CD4-positive, alpha-beta T cell treated with Interleukin-21 for 1 hour (primary cell): Measurements from ENCODE around the gene TPSAB1.
"Not testable (repeated sequence)": the region's sequence is repeated elsewhere in the genome, so short reads cannot be mapped to it uniquely, and the experiment has no call there.

Experiments
- DNase-seq: peaks from one replicate; pipeline ENCODE4 v3.0.0-alpha.2; 2020

Gene TPSAB1

DNA sequence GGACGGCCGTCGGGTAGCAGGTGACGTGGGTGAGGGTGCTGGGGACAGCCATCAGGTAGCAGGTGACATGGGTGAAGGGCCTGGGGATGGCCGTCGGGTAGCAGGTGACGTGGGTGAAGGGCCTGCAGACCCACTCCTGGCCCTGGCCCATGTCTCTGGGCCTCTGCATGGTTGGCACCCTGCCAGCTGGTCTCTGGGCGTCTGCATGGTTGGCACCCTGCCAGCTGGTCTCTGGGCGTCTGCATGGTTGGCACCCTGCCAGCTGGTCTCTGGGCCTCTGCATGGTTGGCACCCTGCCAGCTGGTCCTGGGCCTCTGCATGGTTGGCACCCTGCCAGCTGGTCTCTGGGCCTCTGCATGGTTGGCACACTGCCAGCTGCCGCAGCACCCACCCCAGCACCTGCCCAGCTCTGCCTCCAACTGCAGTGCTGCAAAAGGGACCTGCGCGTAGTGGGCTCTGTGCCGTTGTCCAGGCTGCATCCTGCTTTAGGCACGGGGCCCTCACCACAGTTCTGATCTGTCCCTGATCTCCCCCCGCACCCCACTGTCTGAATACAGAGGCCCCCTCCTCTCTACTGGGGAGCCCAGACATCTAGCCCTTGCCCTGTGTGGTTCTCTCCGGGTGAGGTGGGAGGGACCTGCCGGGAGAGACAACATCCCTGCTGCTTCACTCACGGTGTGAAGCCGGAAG lies 31.4 kb downstream of the TPSAB1 start:
- not testable (repeated sequence) for DNase-seq

DNA sequence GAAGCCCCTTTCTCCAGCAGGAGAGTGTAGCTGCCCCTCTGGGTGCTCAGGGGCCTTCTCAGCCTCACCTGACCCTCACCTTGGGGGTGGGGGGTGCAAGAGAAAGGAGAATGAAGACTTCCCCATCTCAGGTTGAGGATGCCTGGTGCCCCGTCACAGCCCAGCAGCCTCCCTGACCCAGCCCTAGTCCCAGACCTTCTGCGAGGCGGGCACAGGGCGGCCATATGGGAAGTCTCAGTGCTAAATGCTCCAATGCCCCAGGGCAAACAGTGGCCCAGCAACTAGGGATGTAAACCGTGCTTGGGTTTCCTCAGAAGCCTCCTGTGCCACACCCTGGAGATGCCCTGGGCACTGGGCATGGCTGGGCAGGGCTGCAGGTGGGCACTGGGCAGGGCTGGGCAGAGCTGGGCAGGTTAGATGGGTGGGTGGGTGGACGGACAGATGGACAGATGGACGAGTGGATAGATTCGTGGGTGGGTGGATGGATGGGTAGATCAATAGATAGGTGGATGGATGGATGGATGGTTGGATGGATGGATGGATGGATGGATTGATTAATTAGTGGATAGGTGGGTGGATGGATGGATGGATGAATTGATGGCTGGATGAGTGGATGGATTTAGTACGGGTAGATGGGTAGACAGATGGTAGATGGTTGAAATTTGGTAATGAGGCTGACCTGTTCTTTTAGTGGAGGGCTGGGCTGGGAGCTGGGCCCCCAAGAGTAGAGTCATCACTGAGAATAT lies 32.1 kb downstream of the TPSAB1 start:
- DNase-seq = no peak

DNA sequence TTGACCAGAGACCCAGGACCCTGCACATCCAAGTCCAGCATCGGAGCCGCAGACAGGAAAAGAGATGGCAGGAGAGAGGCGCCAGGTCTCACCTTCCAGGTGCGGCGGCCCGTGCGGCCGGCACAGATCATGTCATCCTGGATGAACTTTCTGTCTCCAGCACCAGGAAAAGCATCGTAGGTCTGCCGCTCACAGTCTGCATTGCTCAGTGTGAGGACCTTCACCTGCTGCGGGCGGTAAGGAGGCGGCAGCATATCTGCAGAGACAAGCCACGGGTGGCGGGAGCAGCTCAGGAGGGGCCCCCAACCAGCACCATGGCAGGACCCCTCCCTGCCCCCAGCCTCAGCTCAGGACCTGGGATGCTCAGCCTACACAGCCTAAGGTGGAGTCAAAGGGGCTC lies 33.3 kb downstream of the TPSAB1 start:
- no peak for DNase-seq

DNA sequence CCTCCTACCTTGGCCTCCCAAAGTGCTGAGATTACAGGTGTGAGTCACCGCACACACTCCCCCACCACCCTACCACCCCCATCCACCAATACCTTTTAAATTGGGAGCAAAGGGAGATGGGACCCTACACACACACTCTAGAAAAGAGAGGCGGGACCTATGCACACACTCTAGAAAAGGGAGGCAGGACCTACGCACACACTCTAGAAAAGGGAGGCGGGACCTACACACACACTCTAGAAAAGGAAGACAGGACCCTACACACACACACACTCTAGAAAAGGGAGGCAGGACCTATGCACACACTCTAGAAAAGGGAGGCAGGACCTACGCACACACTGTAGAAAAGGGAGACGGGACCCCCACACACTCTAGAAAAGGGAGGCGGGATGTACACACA lies 34.3 kb downstream of the TPSAB1 start:
- DNase-seq = no peak

DNA sequence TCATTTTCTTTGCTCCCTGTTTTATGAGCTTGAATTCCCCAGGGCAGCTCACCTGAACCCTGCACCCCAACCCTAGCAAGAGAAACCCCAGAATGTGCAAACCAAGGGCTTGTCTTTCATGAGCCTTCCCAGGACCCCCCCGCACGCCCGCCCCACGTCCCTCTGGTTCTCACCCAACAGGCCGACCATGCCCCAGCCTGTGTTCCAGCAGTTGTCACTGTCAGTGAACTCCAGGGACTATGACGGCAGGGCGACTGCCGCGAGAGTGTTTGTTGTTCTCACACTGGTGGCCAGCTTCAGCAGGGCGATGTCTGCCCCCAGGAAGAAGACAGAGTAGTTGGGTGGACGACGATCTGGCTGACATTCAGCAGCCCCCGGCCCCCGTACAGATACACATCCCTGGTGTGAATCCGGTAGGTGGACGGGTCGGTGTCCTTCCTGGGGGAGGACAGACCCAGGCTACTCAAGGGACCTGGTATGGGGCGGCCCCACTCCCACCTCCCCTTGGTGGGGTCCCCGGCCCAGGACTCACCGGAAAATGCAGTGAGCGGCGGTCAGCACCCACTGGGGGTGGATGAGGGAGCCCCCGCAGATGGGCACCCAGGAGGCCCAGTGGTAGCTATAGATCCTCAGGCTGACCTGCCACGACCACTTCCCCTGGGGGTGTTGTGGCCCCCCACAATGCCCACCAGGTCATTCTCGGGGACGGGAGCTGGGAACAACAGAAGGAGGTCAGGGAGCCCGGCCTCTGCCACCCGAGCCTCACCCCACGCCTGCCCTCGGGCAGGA lies 35.5 kb downstream of the TPSAB1 start:
- DNase-seq = no peak

DNA sequence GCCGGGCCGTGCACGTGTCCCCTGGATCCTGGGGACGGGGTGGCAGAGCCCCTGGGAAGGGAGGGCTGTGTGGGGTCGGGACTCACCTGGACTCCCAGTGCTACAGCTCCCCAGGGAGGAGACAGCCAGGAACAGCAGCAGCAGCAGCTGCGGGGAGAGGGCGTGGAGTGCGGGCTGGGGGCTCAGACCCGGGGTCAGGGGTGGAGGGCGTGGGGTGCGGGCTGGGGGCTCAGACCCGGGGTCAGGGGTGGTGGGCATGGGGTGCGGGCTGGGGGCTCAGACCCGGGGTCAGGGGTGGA lies 36.0 kb downstream of the TPSAB1 start:
- DNase-seq = no peak

DNA sequence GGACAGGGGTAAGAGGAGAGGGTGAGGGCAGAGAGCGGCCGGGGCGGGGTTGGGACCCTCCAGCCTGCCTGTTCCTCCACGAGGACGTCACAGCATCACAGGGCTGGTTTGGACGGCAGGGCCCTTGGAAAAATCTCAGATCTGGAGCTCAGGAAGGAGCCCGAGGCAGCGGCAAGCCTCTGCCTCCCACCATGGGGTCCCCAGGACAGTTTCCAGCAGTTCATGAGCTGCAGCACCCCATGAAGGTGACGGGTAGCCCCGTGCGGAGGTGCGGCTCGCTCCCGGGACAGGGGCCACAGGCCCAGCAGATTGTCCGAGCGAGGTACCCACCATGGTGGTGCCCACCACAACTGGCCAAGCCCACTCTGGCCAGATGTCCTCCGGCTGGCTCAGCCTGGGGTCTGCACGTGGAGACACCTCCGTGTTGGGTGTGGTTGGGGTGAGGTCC lies 36.7 kb downstream of the TPSAB1 start:
- no peak for DNase-seq

DNA sequence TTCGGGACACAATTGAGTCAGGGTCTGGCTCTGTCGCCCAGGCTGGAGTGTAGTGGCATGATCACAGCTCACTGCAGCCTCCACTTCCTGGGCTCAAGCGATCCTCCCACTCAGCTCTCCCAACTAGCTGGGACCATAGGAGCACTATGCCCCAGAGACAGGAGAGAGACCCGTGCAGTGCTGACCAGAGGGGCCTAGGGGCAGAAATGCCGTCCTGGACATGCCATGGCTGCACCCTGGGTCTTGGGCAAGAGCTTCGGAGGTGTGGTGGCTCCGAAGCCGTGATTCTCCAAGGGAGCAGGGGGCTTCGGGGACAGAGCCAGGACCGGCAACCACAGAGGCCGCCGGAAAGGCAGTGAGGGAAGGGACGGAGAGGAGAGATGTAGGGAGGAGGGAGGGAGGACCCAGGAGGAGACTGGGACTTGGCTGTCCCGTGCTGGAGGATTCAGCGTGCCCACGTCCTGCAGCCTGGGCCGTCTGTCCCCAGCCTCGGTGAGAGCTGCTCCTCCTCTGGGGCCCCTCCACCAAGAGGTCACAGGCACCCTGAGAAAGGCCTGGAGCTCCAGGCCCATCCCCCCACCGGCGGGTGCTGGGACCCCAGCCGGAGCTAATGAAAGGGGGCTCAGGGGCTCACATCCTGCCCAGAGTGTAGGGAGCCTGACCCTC lies 37.2 kb downstream of the TPSAB1 start:
- DNase-seq = no peak

DNA sequence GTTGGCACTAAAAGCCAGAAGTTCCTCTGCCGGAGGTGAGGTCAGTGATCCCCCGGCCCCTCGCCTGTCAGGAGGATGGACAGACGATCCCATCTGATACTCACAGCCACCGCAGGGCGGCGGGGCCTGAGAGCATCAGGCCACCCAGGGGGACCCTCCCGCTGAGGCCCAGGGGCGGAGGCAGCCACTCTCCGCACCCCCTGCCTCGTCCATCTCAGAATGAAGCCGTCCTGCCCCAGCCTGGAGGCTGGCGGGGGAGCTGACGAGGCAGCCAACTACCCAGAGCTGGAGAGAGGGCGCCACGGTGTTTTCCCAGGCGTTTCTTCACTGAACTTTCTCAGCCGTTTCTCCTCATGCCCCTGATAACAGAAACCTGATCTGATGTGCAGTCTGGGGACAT lies 38.0 kb downstream of the TPSAB1 start:
- no peak for DNase-seq

DNA sequence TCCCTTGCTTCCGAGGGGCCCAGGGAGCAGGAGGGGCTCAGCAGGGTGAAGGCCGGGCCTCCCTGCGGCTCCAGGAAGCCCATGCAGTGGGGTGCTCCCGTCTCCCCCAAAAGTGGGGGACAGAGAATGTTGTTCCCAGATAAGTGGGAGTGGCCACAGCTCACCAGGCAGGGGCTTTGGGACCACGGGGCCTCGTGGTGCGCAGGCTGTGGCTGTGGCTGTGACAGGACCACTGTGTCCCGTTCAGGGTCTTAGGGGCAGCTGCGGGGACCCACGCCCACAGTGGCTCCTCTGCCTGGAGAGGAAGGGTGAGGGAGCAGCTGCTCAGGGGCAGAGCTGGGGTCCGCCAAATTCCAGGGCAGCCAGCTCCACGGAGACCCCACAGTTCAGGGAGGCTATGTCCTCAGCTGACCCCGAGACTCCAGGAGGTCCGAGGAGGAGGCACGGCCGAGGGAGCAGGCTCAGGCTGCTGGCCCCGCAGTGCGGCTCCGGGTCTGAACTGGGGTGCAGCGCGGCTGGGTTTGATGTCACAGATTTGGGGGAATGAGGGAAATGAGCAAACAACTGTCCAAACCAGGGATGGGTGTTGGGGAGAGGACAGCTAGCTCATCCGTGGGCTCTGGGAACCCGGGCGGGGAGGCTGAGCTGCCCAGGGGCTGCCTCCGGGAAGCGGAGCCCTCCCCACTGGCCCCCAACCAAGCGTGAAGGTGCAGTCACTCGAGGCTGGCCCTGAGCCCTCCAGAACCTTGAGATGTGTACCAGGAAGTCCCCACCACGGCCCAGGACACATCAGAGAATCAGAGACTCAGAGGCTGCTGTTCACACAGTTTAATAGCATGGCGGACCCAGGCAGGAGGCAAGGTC lies 38.8 kb downstream of the TPSAB1 start:
- no peak for DNase-seq

DNA sequence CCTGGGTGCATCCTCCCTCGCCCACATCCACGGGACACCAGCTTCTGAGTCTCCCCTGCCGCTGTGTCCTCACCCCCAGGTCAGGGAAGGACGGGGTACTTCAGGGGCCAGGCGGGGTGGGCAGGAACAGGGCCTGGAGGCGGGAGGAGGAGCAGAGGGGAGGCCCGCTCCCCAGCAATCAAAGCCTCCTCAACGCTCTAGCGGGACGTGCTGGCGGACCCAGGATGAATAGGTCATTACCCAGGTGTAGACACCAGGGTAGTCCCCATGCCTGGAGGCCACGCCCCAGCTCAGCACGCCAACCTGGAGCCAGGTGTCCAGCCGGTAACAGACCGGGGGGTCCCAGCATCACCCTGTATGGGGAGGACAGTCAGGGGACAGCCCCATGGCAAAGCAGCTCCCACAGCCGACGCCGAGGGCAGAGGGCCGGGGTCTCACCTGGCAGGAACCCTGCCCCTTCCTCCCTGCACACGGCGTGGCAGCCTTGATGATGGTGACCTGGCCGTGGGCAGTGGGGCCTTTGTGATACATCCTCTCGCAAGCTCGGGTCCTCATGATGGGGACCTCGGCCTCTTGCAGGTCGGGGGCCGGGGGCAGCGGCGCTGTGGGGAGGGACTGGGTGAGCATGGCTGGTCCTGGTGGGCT lies 39.6 kb downstream of the TPSAB1 start:
- DNase-seq = no peak

DNA sequence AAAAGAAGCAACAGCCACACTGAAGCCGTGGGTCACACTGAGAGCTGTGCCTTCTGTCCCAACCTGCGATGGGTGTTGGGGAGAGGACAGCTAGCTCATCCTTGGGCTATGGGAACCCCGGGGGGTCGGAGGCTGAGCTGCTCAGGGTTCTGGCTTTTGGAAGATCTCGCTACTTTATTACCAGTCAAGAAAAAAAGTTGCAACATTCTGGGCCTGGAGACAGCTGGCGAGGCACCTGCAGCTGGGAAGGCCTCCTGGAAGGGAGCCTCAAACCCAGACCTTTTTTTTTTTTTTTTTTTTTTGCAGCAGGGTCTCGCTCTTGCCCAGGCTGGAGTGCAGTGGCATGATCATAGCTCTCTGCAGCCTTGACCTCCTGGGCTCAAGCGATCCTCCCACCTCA lies 40.3 kb downstream of the TPSAB1 start:
- DNase-seq = no peak

DNA sequence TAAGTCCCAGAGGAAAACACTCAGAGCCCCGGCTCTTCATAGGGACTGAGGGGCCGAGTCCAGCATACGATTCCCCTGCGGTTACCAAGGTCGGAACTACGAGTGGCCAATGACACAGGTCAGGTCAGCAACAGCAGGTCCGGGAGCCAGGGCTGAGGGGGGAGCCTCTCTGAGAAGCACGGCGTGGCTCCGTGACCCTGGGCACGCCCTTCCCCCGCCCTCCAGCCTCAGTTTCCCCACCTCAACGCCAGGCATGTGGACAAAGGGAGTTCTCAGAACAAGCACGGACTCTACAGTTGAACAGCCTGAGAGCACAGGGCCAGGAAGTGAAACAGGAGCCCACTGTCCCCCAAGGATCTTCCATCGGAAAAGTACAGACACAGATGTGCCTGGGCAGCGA lies 41.0 kb downstream of the TPSAB1 start:
- DNase-seq = no peak

DNA sequence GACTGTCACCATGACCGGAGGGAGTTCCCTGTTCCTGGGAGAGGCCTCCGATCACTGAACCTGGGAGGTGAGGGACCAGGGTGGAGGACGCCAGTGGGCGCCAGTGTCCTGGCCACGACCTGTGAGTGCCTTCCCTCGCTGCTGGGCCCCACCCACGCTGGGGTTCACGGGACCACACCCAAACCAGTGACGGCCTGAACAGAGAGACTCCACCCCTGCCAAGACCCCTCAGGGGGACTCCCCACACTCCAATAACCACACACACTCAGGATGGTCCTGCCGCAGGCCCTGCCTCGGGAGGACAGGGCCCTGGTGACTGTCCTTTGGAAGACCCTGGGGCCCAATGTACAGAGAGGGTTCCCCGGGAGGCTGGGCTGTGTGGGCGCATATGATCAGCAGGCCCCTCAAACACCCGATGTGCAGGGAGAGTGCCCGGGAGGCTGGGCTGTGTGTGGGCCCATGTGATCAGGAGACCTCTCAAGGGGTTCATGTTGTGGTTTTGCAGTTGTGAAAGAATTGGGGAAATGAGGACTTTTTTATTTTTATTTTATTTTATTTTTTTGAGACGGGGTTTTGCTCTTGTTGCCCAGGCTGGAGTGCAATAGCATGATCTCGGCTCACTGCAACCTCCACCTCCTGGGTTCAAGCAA lies 41.9 kb downstream of the TPSAB1 start:
- no peak for DNase-seq

DNA sequence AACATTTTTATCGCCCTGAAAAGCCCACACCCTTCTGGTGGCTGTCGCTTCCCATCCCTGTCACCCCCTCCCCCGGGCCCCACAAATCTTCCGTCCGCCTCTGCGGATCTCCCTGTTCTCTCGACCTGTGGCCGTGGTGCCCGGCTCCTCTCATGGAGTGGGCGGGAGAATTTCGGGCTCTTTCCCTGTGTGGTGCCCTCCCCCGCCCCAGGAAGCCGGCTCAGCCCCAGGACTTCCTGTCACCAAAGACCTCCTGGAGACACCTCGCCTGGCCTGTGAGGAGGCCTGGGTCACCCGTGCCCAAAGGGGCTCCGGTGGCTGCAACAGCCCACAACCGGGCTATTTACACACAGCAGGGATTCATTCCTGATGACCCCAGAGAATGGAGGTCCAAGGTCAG lies 42.8 kb downstream of the TPSAB1 start:
- DNase-seq = no peak

DNA sequence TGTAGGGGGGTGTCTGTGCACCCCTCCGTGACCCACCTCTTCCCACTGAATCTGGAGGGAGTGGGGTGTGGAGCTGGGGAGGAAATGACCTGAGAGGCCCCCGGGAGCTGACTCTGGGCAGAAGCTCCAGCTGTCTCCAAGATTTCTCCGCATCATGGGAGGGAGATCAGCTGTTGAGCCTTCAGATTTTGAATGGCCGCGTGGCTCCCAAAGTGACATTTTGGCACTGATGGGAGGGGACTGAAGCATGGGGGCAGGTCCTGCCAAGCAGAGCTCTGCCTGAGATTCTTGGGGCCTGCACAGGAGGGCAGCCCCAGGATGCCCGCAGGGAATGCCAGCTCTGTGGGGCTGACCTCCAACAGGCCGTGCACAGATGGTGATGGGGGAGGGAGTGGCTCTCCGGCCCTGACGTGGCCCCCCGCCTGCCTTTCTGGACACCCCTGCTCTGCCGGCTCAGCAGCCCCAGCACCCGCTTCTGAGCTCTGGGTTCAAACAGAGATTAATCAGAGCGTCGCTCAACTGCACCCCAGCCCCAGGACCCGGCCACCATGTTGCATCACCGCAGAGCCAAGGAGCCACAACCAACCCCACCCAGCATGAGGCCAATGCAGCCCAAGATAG lies 43.6 kb downstream of the TPSAB1 start:
- DNase-seq = no peak

DNA sequence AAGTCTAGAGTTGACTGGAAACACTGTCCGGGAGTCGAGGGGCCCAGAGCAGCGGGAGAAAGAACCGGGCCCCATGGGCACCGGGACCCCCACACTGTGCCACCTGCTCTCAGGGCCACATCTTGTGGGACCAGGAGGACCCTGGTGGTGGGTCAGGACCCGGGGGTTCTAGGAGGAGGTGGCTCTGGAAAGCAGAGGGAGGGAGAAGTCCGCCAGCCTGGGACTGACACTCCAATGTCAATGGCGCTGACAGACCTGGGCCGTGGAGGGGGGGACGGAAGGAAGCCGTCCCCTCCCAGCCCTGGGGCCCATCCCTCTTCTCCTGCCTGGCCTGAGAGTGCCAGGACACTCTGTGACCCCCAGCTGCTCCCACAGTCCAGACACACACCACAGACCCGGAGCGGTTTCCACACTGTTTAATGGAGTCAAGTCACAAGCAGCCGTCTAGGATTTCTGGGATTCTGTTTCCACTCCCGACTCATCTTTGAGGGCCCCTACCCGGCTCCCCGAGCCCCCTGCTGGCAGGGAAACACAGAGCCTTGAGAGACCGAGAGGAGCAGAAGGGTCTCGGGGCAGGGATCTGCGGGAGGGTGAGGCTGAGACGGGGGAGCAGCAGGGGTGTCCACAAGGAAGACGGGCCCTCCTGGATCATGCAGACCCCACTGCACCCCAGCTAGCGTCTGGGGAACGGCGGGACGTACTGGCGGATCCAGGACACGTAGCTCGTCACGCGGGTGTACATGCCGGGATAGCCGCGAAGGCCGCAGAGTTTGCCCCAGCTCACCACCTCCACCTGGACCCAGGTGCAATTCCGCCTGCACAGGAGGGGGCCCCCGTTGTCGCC lies 45.4 kb downstream of the TPSAB1 start:
- no peak for DNase-seq

DNA sequence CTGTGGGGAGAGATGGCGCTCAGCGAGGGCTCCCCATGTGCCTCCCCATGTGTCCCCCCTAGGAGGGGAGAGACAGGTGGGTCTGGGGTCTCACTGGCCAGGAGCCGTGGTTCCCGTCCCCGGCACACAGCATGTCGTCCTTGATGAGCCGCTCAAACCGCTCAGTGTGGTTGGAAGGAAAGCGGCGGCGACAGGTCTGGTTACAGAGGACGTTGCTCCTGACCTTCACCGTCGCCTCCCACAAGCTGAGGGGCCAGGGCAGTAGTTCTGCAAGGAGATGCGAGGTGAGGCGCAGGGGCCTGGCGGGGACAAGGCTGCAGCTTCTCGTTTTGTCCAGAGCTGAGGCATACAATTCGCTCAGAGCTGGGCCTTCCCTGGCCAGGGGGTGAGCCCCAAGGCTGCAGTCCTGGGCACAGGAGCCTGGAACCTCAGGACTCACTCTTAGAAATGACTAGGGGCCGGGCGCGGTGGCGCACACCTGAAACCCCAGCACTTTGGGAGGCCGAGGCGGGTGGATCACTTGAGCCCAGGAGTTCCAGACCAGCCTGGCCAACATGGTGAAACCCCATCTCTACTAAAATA lies 46.1 kb downstream of the TPSAB1 start:
- no peak for DNase-seq

DNA sequence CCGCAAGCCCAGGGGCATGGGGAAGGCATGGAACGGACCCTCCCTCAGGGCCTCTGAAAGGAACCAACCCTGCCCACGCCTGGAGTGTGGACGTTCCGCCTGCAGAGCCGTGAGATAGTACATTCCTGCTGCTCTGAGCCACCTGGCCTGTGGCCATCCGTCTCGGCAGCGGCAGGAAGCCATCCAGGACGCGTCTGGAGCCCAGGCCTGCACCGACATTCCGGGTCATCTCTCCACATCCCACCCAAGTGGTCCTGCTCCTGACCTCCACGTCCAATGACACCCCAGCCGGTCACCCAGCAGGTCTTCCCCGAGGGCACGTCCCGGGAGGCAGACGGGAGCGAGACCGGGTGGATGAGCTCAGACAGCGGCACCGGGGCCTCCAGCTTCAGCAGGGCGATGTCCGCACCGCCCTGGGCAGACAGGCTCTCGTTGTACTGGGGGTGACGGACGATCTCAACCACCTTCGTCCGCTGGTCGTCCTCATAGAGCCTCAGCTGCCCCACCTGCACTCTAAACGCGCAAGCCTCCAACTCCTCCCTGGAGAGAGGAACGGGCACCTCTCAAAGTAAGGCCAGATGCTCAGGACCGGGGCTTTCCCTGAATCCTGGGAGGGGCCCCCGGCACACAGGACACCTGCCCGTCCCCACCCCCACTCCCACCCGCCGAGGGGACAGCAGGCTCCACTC lies 47.6 kb downstream of the TPSAB1 start:
- DNase-seq = no peak
